HEK293T (cell line): ENCODE measurements around the gene C6orf163.
A peak's percentile ranks its signal among the peaks of the same experiment; 100 is the strongest.

Experiments
- CTCF ChIA-PET: fragments of 350-600 bp; formaldehyde crosslinking; extraction: SDS; loops from one replicate; lab custom pipeline; 2021; ENCODE audit warnings: antibody characterized with exemption, inconsistent platforms; lab: Yijun Ruan, JAX
- POLR2A ChIA-PET: fragments of 350-600 bp; formaldehyde crosslinking; extraction: SDS; loops from one replicate; lab custom pipeline; 2020; ENCODE audit warnings: antibody characterized with exemption, inconsistent platforms; lab: Yijun Ruan, JAX
- DNase-seq: peaks from one replicate; pipeline ENCODE4 v3.0.0; 2012; ENCODE audit warnings: mixed read lengths; ENCODE audit errors: extremely low spot score
- ARNT ChIP-seq: fragments of 450-650 bp; IDR thresholded peaks from 2 replicates; pipeline ENCODE4 v1.6.1; 2017; ENCODE audit warnings: mild to moderate bottlenecking
- BHLHE40 ChIP-seq: fragments of 450-650 bp; IDR thresholded peaks from 2 replicates; pipeline ENCODE4 v1.6.1; 2016; ENCODE audit warnings: mild to moderate bottlenecking, moderate library complexity, borderline replicate concordance
- CTBP1 ChIP-seq: fragments of 450-650 bp; IDR thresholded peaks from 2 replicates; pipeline ENCODE4 v1.6.1; 2016; ENCODE audit warnings: borderline replicate concordance
- ELF4 ChIP-seq: fragments of 450-650 bp; IDR thresholded peaks from 2 replicates; pipeline ENCODE4 v1.6.1; 2017; ENCODE audit warnings: antibody characterized with exemption
- FOXA1 ChIP-seq: fragments of 450-650 bp; IDR thresholded peaks from 2 replicates; pipeline ENCODE4 v1.6.1; 2016; ENCODE audit warnings: mild to moderate bottlenecking
- FOXK2 ChIP-seq: fragments of 450-650 bp; IDR thresholded peaks from 2 replicates; pipeline ENCODE4 v1.6.1; 2016; ENCODE audit warnings: mild to moderate bottlenecking
- FOXM1 ChIP-seq: fragments of 450-650 bp; IDR thresholded peaks from 2 replicates; pipeline ENCODE4 v1.6.1; 2017; ENCODE audit warnings: mild to moderate bottlenecking, borderline replicate concordance
- HDGF ChIP-seq: fragments of 450-650 bp; IDR thresholded peaks from 2 replicates; pipeline ENCODE4 v1.6.1; 2017; ENCODE audit warnings: antibody characterized with exemption, borderline replicate concordance
- L3MBTL2 ChIP-seq: fragments of 450-650 bp; conservative IDR thresholded peaks from 2 replicates; pipeline ENCODE4 v1.6.1; 2016; ENCODE audit warnings: mild to moderate bottlenecking
- LEF1 ChIP-seq: fragments of 450-650 bp; IDR thresholded peaks from 2 replicates; pipeline ENCODE4 v1.6.1; 2017; ENCODE audit warnings: mild to moderate bottlenecking, borderline replicate concordance
- NFRKB ChIP-seq: fragments of 450-650 bp; IDR thresholded peaks from 2 replicates; pipeline ENCODE4 v1.6.1; 2016; ENCODE audit warnings: mild to moderate bottlenecking, moderate library complexity
- PKNOX1 ChIP-seq: fragments of 450-650 bp; IDR thresholded peaks from 2 replicates; pipeline ENCODE4 v1.6.1; 2016
- SP1 ChIP-seq: fragments of 450-650 bp; IDR thresholded peaks from 2 replicates; pipeline ENCODE4 v1.6.1; 2017
- SUZ12 ChIP-seq: fragments of 450-650 bp; IDR thresholded peaks from 2 replicates; pipeline ENCODE4 v1.6.1; 2016; ENCODE audit warnings: mild to moderate bottlenecking
- TARDBP ChIP-seq: fragments of 450-650 bp; IDR thresholded peaks from 2 replicates; pipeline ENCODE4 v1.6.1; 2016
- ZNF384 ChIP-seq: fragments of 450-650 bp; IDR thresholded peaks from 2 replicates; pipeline ENCODE4 v1.6.1; 2016

Gene C6orf163

GRCh38 chr6:87334683-87335082, 9.9 kb upstream of the C6orf163 start:
- DNase-seq: no peak
- TF ChIP-seq FOXA1: no peak
- TF ChIP-seq CTBP1: no peak
- no peak for TF ChIP-seq SUZ12
- TF ChIP-seq FOXM1: no peak
- no peak for TF ChIP-seq BHLHE40
- TF ChIP-seq ELF4: no peak
- TF ChIP-seq TARDBP: no peak
- TF ChIP-seq SP1: no peak
- no peak for TF ChIP-seq ARNT
- no peak for TF ChIP-seq PKNOX1
- ChIA-PET POLR2A (no interaction called here), CTCF (no interaction called here)

GRCh38 chr6:87336367-87336766, 8.2 kb upstream of the C6orf163 start:
- CTCF ChIA-PET: interaction anchor here (1.0 kb wide), 1 partner anchor 14 kb away, joined by 3 read pairs; the partner anchor contains the start of gene SMIM8
- no peak for DNase-seq
- TF ChIP-seq LEF1 (no peak), FOXM1 (no peak), ELF4 (no peak), L3MBTL2 (no peak), FOXK2 (no peak), ZNF384 (no peak), SP1 (no peak), ARNT (no peak), CTBP1 (no peak)
- POLR2A ChIA-PET: no interaction called here

GRCh38 chr6:87340230-87340629, 4.4 kb upstream of the C6orf163 start:
- TF ChIP-seq NFRKB (no peak), BHLHE40 (no peak), PKNOX1 (peak; percentile 39; the same call in 1 of the 2 replicates), SP1 (no peak), TARDBP (no peak), L3MBTL2 (no peak)
- CTCF ChIA-PET: no interaction called here
- DNase-seq: no peak
- POLR2A ChIA-PET: interaction anchor here (0.9 to 1.8 kb wide), 2 partner anchors 11 to 26 kb away, joined by 3 to 4 read pairs; no protein-coding TSS in a partner anchor

GRCh38 chr6:87341158-87341557, 3.5 kb upstream of the C6orf163 start:
- DNase-seq: no peak
- no peak for TF ChIP-seq TARDBP
- no peak for TF ChIP-seq NFRKB
- no peak for TF ChIP-seq PKNOX1
- TF ChIP-seq ARNT: no peak
- no peak for TF ChIP-seq SP1
- TF ChIP-seq FOXA1: no peak
- no peak for TF ChIP-seq ELF4
- TF ChIP-seq FOXM1: no peak
- TF ChIP-seq FOXK2: no peak
- TF ChIP-seq BHLHE40: no peak
- no peak for TF ChIP-seq SUZ12
- POLR2A ChIA-PET: no interaction called here
- CTCF ChIA-PET: no interaction called here

GRCh38 chr6:87341899-87342298, 2.7 kb upstream of the C6orf163 start:
- TF ChIP-seq FOXA1: no peak
- no peak for TF ChIP-seq PKNOX1
- no peak for TF ChIP-seq FOXK2
- TF ChIP-seq L3MBTL2: no peak
- no peak for TF ChIP-seq SP1
- no peak for TF ChIP-seq NFRKB
- no peak for TF ChIP-seq CTBP1
- no peak for TF ChIP-seq ZNF384
- TF ChIP-seq ELF4: no peak
- POLR2A ChIA-PET: no interaction called here
- no peak for DNase-seq
- CTCF ChIA-PET: interaction anchor here (0.7 kb wide), 1 partner anchor 1408 kb away, joined by 5 read pairs; no protein-coding TSS in a partner anchor

- DNase-seq: no peak
- TF ChIP-seq SUZ12 (no peak), L3MBTL2 (no peak), LEF1 (no peak), PKNOX1 (no peak), FOXM1 (no peak), CTBP1 (no peak), ZNF384 (no peak), ELF4 (no peak), ARNT (no peak), BHLHE40 (no peak), SP1 (no peak), HDGF (no peak), FOXA1 (no peak)
- ChIA-PET POLR2A (no interaction called here), CTCF (no interaction called here)
These were observed 1.8 kb upstream of the C6orf163 start for GRCh38 chr6:87342829-87343228.
